ENCODE results near the gene TCEANC2.

Gene TCEANC2

GRCh38 chr1:54124472-54124871, 71.1 kb downstream of the TCEANC2 start:
- Histone ChIP-seq H3K27ac (ENCODE audit: low read depth, low read length, poor library complexity, severe bottlenecking) (no peak overlapping the region), H2AFZ (ENCODE audit: low read length) (no peak overlapping the region)

GRCh38 chr1:54124906-54125305, 71.5 kb downstream of the TCEANC2 start:
- TF ChIP-seq CTCF (IDR thresholded peaks at IDR 0.05; ENCODE audit: low read length) (no peak), EZH2 (IDR thresholded peaks at IDR 0.05; ENCODE audit: borderline replicate concordance, low read length) (no peak)
- Histone ChIP-seq H3K4me2 (ENCODE audit: low read length) (no peak overlapping the region), H3K4me1 (ENCODE audit: insufficient read depth, low read length, severe bottlenecking) (peaks cover 20% of the 10 kb centered on the region)

More at GRCh38 chr1:54124472-54124871, 71.1 kb downstream of the TCEANC2 start:
- H3K4me1 ChIP-seq (ENCODE audit: insufficient read depth, low read length, severe bottlenecking) = peaks cover 20% of the 10 kb centered on the region
- H3K27me3 ChIP-seq (ENCODE audit: insufficient read depth, low read length) = peaks cover 8% of the 10 kb centered on the region; the same call in 1 of the 2 replicates
- no peak overlapping the region for H3K4me3 ChIP-seq (ENCODE audit: low read depth, low read length, poor library complexity, severe bottlenecking)
- H3K9ac ChIP-seq (ENCODE audit: low read length) = no peak overlapping the region
- H3K36me3 ChIP-seq (ENCODE audit: insufficient read depth, low read length) = no peaks in the 10 kb centered on the region
- no peak for TF ChIP-seq EZH2 (IDR thresholded peaks at IDR 0.05; ENCODE audit: borderline replicate concordance, low read length)
- TF ChIP-seq CTCF (IDR thresholded peaks at IDR 0.05; ENCODE audit: low read length) = no peak
- no peaks in the 10 kb centered on the region for H3F3A ChIP-seq (ENCODE audit: insufficient read depth, low read length)
- no peaks in the 10 kb centered on the region for H4K20me1 ChIP-seq (ENCODE audit: insufficient read depth, low read length)
- H3K79me2 ChIP-seq (ENCODE audit: insufficient read depth, low read length) = no peaks in the 10 kb centered on the region
- H3K9me3 ChIP-seq (ENCODE audit: low read length) = no peaks in the 10 kb centered on the region
- H3K9me2 ChIP-seq (ENCODE audit: low read depth, low read length) = no peaks in the 10 kb centered on the region
- peak overlapping the region; percentile 22; the same call in 1 of the 2 replicates for H3K4me2 ChIP-seq (ENCODE audit: low read length)

GRCh38 chr1:54125386-54126070, 72.1 kb downstream of the TCEANC2 start:
- no peaks in the 10 kb centered on the region for H3K79me2 ChIP-seq (ENCODE audit: insufficient read depth, low read length)
- H3K4me3 ChIP-seq (ENCODE audit: low read depth, low read length, poor library complexity, severe bottlenecking) = no peak overlapping the region
- no peak overlapping the region for H3K4me2 ChIP-seq (ENCODE audit: low read length)
- no peaks in the 10 kb centered on the region for H3K9me3 ChIP-seq (ENCODE audit: low read length)
- no peak overlapping the region for H3K27ac ChIP-seq (ENCODE audit: low read depth, low read length, poor library complexity, severe bottlenecking)
- no peaks in the 10 kb centered on the region for H3K9me2 ChIP-seq (ENCODE audit: low read depth, low read length)
- TF ChIP-seq EZH2 (IDR thresholded peaks at IDR 0.05; ENCODE audit: borderline replicate concordance, low read length) (no peak), CTCF (IDR thresholded peaks at IDR 0.05; ENCODE audit: low read length) (no peak)
- peaks cover 20% of the 10 kb centered on the region for H3K4me1 ChIP-seq (ENCODE audit: insufficient read depth, low read length, severe bottlenecking)
- no peaks in the 10 kb centered on the region for H4K20me1 ChIP-seq (ENCODE audit: insufficient read depth, low read length)
- no peak overlapping the region for H2AFZ ChIP-seq (ENCODE audit: low read length)
- no peaks in the 10 kb centered on the region for H3F3A ChIP-seq (ENCODE audit: insufficient read depth, low read length)
- no peak overlapping the region for H3K9ac ChIP-seq (ENCODE audit: low read length)
- H3K27me3 ChIP-seq (ENCODE audit: insufficient read depth, low read length) = 0 out of 2 replicates have a peak, but pooled peaks cover 3% of the 10 kb centered on the region
- no peaks in the 10 kb centered on the region for H3K36me3 ChIP-seq (ENCODE audit: insufficient read depth, low read length)

More at GRCh38 chr1:54124906-54125305, 71.5 kb downstream of the TCEANC2 start:
- Histone ChIP-seq H3K9ac (ENCODE audit: low read length) (no peak overlapping the region), H3K9me2 (ENCODE audit: low read depth, low read length) (no peaks in the 10 kb centered on the region), H3K4me3 (ENCODE audit: low read depth, low read length, poor library complexity, severe bottlenecking) (no peak overlapping the region), H3K9me3 (ENCODE audit: low read length) (no peaks in the 10 kb centered on the region), H2AFZ (ENCODE audit: low read length) (no peak overlapping the region), H3K36me3 (ENCODE audit: insufficient read depth, low read length) (no peaks in the 10 kb centered on the region), H3K79me2 (ENCODE audit: insufficient read depth, low read length) (no peaks in the 10 kb centered on the region), H3K27me3 (ENCODE audit: insufficient read depth, low read length) (peaks cover 8% of the 10 kb centered on the region; the same call in 1 of the 2 replicates), H3F3A (ENCODE audit: insufficient read depth, low read length) (no peaks in the 10 kb centered on the region), H3K27ac (ENCODE audit: low read depth, low read length, poor library complexity, severe bottlenecking) (no peak overlapping the region), H4K20me1 (ENCODE audit: insufficient read depth, low read length) (no peaks in the 10 kb centered on the region)
